Activated CD4-positive, alpha-beta T cell treated with anti-CD3 and anti-CD28 coated beads, Interleukin-2, amount 50 U/mL, for 1 hour (primary cell): ENCODE data around the gene RAP1A.

ENCODE experiments used
- DNase-seq: peaks from one replicate; pipeline ENCODE4 v3.0.0-alpha.2; 2020

The RAP1A gene

DNA sequence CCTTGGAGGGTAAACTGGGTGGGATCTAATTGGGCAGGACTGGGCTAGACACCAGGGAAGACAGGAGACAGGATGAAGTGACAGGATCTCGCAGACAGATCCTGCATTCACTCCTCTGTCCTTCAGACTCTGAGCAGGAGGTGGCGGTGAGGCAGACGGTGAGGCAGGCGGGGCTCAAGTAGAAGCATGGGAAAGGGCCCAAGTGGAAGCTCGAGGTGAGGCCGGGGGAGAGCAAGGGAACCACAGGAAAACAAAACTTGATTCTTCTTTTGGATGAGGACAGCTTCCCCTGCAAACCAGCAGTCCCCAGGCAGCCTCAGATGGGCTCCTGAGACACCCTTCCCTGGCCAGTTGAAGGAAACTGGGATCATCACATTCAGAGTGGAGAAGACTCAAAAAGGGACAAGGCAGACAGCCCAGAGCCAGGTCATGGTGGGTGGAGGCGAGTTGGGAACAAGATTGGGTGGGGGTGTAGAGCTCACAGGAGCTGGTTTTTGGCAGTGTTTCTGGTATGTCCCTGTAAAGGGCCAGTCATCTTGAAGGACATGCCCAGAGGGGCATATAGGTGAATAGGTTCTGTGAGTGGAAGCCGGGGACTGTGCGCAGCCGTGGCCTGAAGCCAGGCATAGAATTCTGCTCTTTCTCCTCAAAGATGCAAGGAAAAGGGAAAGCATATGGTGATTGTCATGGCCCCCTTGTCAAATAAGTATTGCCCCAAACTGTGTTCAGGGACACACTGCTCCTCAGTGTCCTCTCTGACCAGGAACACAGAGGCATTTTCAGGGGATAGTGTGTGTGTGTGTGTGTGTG is 101.6 kb downstream of the RAP1A start:
- no peak for DNase-seq

DNA sequence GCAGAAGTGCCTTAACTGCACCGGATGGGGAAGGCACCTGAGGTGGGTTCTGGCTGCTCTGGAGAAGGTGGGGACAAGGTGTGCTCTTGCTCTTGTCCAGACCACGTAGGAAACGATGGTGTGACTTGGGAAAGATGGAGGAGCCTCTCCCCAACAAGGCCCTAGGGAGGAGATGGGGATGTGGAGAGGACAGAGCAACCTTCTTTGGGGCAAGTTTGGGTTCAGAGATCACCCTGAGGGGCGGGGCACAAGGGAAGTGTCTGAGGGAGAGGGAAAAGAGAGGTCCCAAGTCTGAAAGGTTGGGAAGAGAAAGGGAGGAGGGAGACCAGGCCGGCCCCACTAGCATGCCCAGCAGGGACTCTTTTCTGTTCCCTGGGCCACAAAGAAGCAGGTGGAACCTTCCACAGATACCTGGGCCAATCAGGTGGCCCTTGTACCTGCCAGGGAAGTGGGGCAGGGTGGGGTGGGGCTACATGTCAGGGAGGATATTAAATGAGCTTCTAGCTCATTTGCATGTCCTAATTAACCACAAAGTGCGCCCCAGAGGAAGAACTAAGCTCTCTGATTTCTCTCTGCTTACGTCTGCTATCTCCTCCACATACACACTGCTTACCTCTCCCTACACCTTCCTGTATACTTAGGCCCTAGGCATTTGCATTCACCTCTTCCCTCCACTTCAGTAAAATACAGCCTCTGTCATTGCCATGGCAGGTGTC is 103.7 kb downstream of the RAP1A start:
- peak; percentile 48 for DNase-seq

DNA sequence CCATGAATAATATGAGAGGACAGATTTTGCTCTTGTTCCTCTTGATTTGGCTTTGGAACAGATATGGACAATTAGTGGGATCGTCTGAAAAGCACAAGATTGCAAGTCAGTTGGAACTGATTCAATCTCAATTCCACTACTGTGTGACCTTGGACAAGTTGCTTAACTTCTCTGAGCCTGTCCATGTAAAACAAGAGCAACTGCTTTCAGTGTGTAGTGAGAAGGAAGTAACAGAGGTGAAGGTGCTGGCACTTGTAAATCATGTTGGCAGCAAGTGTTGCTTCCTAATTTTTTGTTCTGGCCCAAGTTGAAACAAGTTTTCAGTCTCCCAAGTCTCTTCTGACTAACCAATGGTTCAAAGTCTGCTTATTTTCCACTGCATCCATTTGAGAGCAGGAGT is 104.3 kb downstream of the RAP1A start:
- DNase-seq = no peak

DNA sequence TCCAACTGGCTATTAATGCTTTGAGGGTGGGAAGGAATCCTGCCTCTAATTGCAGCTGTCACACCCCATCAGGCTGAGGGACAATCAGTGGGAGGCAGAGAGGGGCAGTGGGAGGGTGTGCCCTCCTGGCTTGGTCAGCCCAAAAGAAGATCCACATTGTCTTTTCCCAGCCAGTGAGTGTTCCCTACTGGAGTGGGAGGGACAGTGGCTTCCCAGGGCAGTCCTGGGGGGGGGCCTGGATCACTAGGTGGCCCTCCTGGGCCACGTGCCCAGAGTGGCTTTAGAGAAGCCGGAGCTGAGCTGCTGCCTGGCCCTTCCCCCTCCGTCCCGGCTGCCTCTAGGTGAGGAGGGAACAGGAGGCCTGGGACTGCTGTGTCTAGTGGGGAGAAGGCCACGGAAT is 105.6 kb downstream of the RAP1A start:
- no peak for DNase-seq

DNA sequence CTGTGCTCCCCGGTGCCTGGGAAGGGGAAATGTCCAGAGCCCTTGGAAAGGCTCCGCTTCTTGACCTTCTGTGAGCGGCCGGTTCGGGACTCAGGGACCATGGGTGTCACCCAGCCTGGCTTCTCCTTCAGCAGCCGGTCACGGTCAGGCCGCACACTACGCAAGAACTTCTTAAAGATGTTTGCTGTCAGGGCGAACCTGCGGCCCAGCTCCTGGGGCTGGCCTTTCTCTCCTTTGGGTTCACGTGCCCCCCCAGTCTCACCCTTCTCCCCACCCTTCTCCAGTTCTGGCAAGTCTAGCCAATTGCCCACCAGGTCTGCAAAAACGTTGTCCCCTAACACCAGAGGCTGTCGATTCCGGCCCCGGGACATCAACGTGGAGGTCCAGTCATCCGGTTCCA is 107.5 kb downstream of the RAP1A start:
- DNase-seq = no peak

DNA sequence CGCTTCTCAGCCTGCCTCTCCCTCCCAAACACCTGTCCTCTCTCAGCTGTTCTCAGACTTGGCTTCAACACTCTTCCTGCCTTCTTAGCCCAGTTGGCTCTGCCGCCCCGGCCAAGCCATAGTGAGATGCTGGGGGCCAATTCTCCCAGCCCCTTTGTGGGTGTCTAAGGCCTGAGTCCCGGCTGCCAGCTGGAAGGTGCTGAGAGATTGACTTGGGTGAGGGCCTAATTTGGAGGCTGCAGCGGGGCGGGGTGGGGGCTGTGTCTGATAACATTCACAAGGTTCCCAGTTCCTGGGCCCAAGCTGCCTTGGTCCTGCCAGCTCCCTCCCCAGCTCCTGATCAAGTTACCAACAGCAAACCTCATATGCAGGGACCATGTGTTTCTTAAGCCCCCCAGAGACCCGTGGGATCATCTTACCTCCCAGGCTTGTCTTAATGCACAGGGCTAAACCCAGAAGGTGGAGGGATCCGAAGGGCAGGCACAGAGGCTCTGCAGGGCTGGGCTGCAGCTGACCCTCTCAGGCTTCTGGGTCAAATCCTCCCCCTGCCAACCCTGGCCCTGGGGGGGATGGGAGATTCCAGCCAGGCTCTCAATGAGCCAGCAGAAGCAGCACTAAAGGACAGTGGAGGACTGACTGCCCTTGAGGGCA is 109.8 kb downstream of the RAP1A start:
- DNase-seq = no peak

DNA sequence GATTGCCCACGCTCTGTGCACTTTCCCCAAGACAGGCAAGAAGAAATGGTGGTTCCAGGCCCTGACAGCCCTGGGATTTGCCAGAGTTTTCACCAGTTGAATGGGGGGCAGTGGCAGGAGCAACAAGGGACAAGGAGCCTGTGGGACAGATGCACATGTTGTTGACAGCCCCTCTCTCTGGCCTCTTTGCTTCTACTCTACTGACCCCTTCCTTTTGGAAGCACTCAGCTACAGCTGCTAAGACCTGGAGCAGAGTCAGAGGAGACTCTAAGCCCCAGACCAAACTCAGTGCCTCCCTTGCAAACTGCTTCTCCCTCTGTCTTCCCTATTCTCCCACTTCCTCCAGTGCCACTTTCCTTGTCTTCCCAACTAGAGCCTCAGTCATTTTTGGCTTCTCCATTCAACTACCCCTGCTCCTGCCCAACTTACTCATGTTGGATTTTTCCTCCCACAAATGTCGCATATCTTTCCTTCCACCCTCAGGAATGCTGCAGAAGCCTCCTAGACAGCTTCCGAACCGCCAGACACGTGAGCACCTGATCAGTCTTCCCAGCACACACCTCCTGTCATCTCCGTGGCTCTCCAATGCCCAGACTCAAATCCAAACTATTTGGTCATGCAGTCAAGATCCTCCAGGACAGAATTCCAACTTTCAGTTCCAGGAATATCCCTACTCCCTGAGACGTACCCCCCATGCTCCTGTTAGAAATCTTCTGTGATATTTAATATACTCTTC is 110.5 kb downstream of the RAP1A start:
- no peak for DNase-seq

DNA sequence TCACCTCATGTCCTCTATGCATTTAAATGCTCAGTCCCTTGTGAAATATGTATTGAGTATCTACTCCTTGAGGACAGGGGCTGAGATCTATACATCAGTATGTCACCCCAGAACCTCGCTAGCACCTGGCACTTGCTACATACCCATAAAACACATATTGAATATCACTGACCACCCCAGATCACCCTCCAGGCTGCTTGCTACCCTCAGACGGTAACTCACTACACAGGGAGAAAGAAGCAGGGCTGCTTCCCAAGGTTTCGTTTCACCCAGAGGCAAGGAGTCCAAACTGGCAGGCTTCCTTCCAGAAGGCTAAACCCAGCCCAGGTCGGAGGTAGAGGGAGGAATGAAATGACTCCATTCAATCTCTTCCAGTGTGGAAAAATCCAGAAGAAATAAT is 111.1 kb downstream of the RAP1A start:
- no peak for DNase-seq

DNA sequence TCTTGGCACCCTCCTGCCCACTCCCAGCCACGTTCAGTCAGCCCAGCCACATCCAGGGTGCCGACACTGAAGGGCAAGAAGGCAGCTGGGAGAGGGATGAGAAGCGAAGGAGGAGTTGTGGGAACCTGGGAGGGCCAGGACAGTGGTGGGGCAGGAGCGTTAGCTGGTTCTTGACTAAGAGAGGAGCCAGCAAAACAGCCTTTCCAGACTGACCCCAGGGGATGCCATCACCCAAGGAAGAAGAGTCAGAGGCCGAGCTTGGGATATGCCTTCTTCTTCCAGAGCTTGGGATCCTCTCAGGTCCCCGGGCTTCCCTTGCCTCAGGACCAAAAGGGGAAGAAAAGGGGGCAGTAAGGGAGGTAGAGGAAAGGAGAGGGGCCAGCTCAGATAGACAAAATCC is 112.4 kb downstream of the RAP1A start:
- no peak for DNase-seq

DNA sequence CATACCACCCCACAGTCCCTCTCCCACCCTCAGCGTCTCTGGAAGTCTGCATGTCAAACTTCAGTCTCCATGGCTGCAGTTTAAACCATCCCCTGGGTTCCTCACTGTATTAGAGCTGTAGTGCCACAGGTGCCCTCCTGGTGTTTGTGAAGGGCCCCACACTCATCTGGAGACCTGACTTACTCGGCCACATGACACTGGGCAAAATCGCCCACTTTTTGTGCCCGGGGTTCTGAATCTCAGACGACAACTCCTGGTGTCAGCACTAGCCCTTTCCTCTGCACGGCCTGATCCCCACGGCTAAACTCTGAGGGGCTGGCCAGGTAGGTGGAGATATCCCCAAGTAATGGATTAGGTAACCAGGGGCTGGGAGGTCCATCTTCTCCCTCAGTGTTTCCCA is 113.1 kb downstream of the RAP1A start:
- no peak for DNase-seq

DNA sequence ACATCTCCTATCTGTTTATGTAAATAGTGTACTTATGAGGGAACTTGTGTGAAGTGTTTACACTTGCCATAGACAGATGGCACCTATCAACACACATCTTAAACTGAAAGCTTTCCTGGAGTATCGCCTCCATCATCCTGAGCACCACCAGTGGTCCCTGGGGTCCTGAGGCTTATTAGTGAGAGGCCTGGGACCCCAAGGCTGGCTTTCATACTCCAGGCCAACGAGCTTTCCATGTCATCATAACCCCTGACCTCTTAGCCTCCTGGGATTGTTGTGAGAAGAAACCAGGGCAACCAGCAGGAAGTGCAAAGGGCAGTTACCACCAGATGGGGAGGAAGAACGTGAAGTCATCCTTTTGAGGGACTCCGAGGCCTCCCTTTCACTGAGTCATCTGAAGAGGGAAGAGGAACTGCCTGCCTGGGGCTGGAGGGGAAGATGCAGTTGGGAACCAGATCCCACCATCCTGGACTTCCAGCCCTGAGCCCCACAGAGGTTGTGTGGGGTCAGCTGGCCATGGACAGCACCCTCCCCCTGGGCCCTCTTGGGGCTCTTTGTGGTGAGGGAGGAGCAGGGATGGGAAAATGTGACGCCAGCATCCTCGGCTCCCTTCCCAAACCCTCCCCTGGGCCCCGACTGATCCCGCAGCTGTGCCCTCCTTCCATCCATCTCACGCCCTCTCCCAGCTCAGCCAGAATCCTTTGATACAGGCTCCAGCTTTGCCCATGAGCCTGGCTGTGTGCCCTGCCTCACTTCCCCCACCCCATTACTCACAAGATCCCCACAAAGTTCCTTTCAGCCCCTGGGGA is 113.8 kb downstream of the RAP1A start:
- DNase-seq = no peak

DNA sequence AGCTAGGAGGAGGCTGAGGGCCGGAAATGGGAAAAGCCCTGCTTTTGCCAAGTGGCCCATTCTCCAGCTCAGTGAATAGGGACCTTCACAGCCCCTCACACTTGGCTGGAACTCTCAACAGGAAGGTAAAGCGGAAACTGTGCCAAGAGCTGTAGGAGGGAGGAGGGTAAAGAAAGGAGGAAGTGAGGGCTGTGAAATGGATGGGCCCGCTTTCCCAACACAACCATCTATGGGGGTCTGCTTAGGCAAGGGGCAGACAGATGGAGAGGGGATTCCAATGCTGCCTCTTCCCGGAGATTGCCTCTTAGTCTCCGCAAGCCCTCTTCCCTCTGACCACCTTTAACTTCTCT is 114.4 kb downstream of the RAP1A start:
- DNase-seq = no peak

DNA sequence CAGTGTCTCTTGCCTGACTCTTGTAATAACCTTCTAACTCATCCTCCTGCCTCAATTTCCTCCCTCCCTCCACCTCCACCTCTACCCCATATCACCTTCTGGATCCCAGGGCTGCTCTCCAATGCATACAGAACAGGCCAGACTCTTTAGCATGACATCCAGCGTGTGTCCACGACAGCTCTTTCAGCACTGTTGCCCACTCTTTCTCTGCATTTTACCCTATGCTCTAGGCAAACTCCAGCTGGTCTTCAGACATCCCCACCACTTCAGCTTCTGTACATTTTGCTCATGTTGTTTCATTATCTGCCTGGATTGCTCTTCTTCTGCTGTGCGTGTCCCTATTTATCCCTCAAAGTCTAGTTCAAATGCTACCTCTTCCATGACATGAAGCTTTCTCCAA is 114.8 kb downstream of the RAP1A start:
- no peak for DNase-seq

DNA sequence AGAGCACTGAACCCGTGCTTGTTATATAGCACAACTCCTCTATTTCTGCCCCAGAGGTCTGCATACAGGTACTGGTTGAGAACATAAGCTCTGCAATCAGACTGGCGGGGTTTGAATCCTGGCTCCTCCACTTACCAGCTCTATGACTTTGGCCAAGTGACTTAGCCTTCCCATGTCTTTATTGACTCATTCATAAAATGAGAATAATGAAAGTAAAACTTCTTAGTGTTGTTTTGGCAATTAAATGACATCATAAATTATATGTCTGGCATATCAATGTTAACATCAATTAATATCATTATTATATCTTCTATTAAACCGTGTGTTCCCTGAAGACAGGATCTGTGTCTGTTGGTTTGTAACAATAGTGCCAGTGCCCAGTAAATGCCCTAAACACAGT is 115.3 kb downstream of the RAP1A start:
- no peak for DNase-seq

DNA sequence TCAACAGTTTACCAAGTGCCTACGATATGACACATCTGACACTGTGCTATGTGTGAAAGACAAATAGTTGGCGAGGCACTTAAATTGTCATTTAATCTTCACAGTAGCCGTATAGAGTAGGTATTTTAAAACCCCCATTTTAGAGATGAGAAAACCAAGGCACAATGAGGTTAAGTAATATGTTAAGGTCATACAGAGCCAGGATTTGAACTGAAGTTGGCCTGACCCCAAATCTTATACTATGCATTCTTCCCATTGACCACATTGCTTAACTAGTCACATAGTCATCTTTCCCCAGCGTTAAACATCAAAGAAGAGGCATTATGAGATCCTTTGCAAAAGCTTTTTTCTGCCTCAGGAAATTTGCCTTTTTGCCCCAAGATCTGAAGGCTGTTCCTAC is 115.7 kb downstream of the RAP1A start:
- no peak for DNase-seq

DNA sequence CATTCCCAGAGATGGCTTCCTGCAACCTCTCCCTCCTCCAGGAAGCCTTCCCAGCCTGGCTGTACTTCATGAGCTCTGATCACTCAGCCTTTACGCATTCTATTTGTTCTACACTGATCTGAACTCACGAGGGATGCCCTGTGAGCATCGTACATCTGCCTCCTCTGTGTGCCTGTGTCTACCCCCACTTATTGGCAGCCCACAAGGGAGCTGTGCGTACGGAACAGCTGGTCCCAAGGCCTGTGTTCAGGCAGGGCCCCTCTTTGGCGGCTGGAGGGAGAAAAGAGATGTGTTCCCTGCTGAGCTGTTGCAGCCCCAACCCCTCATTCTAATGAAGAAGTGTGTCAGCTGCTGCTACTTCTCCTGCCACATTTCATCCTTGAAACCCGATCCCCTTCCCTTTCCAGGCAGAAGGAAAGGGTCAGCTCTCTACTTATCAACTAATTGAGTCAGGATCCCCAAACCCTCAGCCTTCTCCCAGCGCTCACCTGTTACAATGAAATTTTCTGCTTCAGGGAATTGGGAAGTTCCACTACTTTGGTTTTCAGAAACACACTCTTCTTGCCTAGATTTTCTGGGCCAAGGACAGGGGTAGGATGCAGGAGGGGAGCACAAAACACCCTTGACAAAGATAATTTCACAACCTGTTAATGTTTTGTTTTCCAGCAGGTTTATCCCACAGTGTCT is 116.4 kb downstream of the RAP1A start:
- no peak for DNase-seq

DNA sequence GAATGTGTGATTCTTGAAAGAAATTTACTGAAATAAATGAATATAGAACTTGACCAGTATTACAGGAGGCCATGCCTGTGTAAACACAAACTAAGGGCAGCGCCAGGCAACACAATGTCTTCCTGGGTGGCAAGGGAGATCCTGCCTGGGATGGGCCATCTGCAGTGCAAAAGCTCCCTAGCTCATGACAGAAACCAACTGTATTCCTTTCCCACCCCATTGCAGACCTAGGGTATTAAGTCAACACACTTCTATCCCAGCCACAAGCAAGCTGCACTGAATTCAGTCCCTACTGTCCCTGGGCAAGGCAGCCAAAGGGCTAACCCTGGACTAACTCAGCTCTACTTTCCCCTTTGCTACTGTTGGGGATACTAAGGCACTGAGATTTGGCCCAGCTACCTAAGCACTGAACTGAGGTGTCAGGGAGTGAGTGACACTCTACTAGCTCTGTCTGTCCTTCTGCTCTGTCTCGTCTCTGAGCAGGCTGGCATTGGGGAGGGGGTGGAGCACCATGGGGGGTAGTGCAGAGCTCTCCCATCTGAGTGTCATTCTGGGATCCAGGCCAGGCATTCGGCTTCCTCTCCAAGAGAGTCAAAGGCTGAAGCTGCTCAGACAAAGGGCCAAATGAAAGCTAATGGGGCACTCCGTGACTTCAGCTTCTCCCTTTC is 117.1 kb downstream of the RAP1A start:
- no peak for DNase-seq

DNA sequence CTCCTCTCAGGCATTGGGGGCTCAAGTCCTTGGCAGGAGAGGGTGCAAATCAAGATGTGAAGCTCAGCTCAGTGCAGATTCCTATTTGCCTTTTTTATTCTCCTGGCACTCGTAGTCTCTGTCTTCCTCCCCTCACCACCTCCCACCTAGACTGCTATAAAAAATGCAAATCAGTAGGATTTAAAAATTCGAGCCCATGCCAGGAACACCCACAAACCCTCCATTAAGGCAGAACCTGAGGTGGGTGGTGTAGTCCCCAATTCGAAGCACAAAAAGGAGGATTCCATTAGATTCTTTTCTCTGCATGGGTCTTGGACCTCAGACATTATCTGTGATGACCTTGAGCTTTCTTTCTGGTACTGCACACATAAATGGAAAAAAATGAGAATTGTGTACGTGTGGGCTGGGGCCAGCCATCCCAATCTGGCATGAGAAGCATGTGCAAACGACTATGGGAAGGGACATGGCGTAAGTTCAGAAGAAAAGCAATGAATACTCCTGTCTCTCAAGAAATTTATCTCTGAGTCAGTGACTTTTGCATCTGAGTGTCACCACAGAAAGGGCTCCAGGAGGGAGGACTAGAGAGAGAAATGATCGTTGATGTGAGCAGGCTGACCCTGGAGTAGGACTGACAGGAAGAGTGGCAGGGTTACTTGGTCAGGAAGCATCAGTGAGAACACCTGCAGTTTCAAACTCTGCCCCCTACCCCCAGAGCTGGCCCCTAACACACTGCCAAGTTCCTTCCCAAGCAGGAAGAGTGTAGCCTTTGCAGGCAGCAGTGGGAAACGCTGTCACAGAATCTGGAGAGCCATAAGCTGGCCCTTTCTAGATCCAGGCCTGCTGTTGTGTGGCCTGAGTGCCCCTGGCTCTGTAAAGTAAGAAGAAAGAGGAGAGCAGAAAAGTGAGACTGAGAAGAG is 117.9 kb downstream of the RAP1A start:
- no peak for DNase-seq

DNA sequence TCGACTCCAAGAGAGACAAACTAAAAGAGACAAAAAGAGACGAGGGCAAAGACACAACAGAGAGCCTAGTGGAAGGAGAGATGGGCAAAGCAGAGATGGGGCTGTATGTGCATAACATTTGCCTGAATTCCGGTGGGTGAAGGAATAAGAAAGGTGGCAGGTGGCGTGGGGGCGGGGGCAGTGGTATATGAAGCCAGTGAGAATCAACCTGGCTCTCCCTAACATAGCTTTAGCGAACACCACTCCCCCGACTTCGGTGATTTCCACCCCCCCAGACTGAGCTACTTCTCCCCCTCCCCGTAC is 118.5 kb downstream of the RAP1A start:
- peak; percentile 37 for DNase-seq

DNA sequence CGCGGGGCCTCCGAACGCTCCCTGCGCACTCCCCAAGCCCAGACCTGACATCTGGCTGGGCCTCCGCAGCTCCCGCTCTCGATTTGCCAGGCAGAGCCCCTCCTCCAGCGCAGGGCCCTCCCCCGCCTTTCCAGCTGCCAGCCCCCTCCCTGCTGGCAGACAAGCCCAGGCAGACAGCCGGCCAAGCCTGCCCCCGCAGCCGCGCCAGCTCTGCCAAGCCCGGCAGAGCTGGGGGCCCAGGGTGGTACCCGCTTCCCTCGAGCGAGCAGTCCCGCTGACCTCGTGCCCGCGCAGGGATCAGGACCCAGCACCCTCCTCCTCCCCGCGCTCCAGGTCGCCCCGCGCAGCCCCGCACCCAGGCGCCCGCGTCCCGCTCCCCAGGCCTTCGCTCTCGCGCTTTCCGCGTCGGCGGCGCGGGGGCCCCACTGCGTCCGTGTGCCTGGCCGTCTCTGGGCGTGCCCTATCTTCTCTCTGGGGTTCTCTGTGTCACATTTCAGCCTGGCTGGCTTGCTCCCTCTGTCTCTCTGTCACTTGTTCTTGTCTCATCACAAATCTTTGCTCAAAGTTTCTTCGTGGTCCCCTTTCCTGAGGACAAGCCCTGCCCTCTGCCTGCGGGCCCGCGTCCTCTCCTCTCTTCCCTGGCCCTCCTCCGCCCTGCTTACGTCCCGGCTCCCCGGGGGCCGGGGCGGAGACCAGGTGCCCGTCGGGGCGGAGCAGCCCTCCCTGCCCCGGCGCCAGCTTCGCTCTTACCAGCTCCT is 119.0 kb downstream of the RAP1A start:
- peak; percentile 26 for DNase-seq
